Peyer's patch (tissue), 4 donors: Measurements from ENCODE around the gene CD59.

Experiments used
- POLR2A ChIP-seq, 2 donors: fragments of 450-650 bp; IDR thresholded peaks; one replicate each; pipeline ENCODE4 v1.5.1; 2017; ENCODE audit warnings: antibody characterized with exemption in 2 of 2, mild to moderate bottlenecking in 2 of 2, moderate library complexity in 2 of 2
- TF ChIP-seq, protein P1 (sequence below), 6 experiments: fragments of 450-650 bp in 4 of 6; fragments of 200-600 bp in 2 of 6; sonication (generic) in 1 of 6; IDR thresholded peaks; one replicate each; pipeline ENCODE4 v1.5.1; 2017 to 2019; ENCODE audit warnings: antibody characterized with exemption in 6 of 6, mild to moderate bottlenecking in 3 of 6, moderate library complexity in 1 of 6

DNA sequence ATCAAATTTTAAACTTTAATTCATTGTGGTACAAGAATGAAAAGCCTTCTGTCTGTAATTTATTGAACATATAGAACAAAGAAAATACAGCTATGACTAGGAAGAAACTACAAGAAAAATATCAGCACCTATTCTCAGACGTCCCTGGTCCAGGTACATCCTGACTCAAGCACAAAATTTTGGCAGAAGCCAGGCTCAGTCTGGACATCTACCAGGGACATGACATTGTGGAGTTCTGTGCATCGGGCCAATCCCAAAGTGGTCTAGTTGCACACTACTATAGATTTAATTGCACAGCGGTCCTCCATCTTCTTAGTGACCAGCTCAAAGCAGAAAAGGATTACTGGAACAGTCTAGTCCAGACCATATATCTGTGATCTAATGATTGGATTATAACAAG lies 15.7 kb upstream of the CD59 start:
- TF ChIP-seq, protein P1, sequence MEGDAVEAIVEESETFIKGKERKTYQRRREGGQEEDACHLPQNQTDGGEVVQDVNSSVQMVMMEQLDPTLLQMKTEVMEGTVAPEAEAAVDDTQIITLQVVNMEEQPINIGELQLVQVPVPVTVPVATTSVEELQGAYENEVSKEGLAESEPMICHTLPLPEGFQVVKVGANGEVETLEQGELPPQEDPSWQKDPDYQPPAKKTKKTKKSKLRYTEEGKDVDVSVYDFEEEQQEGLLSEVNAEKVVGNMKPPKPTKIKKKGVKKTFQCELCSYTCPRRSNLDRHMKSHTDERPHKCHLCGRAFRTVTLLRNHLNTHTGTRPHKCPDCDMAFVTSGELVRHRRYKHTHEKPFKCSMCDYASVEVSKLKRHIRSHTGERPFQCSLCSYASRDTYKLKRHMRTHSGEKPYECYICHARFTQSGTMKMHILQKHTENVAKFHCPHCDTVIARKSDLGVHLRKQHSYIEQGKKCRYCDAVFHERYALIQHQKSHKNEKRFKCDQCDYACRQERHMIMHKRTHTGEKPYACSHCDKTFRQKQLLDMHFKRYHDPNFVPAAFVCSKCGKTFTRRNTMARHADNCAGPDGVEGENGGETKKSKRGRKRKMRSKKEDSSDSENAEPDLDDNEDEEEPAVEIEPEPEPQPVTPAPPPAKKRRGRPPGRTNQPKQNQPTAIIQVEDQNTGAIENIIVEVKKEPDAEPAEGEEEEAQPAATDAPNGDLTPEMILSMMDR (IDR thresholded peaks at IDR 0.05), result no peak
- TF ChIP-seq POLR2A (IDR thresholded peaks at IDR 0.05), result no peak
